Activated CD8-positive, alpha-beta T cell treated with anti-CD3 and anti-CD28 coated beads for 36 hours (primary cell): ENCODE results near the gene TNFRSF25. TPM values are rescaled to one million over a fixed set of nuclear protein-coding genes. Genes with fewer than 3 reads are reported as not detected.

Source experiments
- ATAC-seq: fragments of 200-7000 bp; cut with Tn5 transposase; one replicate; pipeline ENCODE4 v1.10.0; 2021; ENCODE audit warnings: mild to moderate bottlenecking, moderate library complexity
- CTCF ChIA-PET: fragments of 350-600 bp; sonication (Branson Sonifier 250); formaldehyde crosslinking; loops from one replicate; lab custom pipeline; 2021; ENCODE audit warnings: antibody characterized with exemption; lab: Charles Lee
- POLR2A ChIA-PET: fragments of 350-600 bp; sonication (Branson Sonifier 250); formaldehyde crosslinking; loops from one replicate; lab custom pipeline; 2021; ENCODE audit warnings: antibody characterized with exemption; lab: Charles Lee
- DNase-seq: peaks from one replicate; pipeline ENCODE4 v3.0.0-alpha.2; 2020
- H3K27ac Mint-ChIP-seq: one replicate; pipeline ENCODE4 v1.8.0; 2021; ENCODE audit warnings: mild to moderate bottlenecking, mixed read lengths
- H3K27me3 Mint-ChIP-seq: one replicate; pipeline ENCODE4 v1.8.0; 2021; ENCODE audit warnings: mixed read lengths
- H3K36me3 Mint-ChIP-seq: one replicate; pipeline ENCODE4 v1.8.0; 2021; ENCODE audit warnings: low read depth, mixed read lengths
- H3K4me1 Mint-ChIP-seq: one replicate; pipeline ENCODE4 v1.8.0; 2021; ENCODE audit warnings: low read depth, mixed read lengths
- H3K4me3 Mint-ChIP-seq: one replicate; pipeline ENCODE4 v1.8.0; 2021; ENCODE audit warnings: mild to moderate bottlenecking, moderate library complexity, mixed read lengths
- H3K9me3 Mint-ChIP-seq: one replicate; pipeline ENCODE4 v1.8.0; 2021; ENCODE audit warnings: mixed read lengths
- CTCF ChIP-seq: fragments of 200-600 bp; IDR thresholded peaks from one replicate; pipeline ENCODE4 v1.8.0; 2022; ENCODE audit warnings: antibody characterized with exemption, mild to moderate bottlenecking
- intact Hi-C: fragments of 100-400 bp; cut with micrococcal nuclease; formaldehyde crosslinking; loops from one replicate; pipeline ENCODE4 v1.10.0; 2022
- total RNA-seq, 2 experiments: library from RNA; stranded (reverse); gene quantifications; one replicate each; pipeline ENCODE4 v1.2.3, GENCODE V29; 2021

The TNFRSF25 gene
- total RNA-seq, 2 experiments from 2014 or later, result 55.8 to 57.8 TPM

DNA sequence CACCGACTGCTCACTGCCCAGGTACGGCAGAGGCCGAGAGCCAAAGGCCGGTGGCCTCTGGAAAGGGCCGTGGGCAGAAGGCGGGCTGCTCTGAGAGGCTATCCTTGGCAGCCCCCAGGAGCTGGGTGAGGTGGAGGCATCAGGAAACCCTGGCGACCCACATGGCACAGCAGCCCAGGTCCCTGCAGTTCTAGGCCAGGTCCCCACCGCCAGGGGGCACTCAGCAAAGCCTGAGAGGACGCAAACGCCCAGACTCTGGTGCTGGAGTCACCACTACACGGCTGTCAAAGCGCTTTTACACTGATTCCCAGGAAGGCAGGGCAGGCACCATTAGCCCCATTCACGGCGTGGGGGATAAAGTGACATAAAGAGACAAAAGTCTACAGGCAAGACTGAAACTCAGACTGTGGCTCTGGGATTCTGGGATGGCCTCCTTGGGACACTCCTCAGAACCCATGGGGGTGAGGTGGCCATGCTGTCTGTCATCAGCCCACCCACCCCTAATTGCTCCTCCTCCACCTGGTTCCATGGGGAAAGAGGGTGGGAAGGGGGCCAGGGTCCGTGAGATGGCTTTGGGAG lies 20.5 kb upstream of the TNFRSF25 start:
- CTCF ChIA-PET, result interaction anchor here (1.0 to 5.9 kb wide), 15 partner anchors 9 to 160 kb away, joined by 3 to 38 read pairs (median 4); partner anchors contain the start of gene TNFRSF25
- Mint-ChIP-seq H3K4me1 (peaks cover 15% of the 10 kb centered on the region), H3K27ac (no peak overlapping the region), H3K27me3 (peaks cover 18% of the 10 kb centered on the region), H3K36me3 (no peaks in the 10 kb centered on the region), H3K4me3 (no peak overlapping the region), H3K9me3 (no peaks in the 10 kb centered on the region)
- POLR2A ChIA-PET, result interaction anchor here (1.3 kb wide), 1 partner anchor 9 kb away, joined by 3 read pairs; no protein-coding TSS in a partner anchor
- DNase-seq (peak; percentile 94), ATAC-seq (peak; percentile 71)
- intact Hi-C loops, result no loop called here
- peak; percentile 87 for TF ChIP-seq CTCF

DNA sequence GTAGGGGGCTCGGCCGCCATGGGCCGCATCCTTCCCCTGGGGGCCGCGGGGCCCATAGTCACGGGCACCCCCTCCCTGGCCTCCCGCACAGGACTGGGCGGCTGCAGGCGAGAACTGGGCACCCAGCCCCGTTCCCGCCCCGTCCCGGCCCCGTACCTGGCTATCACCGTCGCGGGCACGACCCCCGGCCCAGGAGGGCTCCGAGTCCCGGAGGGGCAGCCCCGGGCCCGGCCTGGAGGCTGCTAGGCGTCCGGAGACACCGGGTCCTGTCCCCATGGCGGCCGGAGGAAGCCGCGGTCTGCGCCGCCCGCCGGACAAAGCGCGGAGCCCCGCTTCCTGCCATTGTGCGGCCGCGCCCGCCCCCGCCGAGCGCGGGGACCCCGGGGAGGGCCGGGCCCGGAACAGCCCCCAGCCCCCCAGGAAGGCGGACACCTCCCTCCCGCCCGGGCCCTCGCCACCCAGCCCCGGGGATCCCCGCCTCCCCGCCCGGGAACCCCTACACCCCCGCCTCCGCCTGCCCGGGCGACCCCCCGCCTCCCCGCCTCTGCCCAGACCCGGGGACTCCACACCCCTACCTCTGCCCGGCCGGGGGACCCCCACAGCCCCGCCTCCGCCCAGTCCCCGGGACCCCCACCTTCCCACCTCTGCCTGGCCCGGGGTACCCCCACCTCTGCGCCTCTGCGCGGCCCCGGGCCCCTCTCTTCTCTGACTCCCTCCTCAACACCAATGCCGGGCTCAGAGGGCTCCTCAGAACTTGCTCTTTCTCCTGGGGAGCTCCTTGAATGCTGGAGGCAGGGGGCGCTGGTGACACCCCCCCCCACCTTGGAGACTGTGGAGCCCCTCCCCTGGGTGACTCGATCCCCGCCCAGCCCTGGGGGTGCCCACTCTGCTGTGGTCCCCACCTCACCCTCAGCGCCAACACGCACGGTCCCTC lies 19.5 kb upstream of the TNFRSF25 start:
- Mint-ChIP-seq H3K4me3 (no peak overlapping the region), H3K4me1 (peaks cover 10% of the 10 kb centered on the region), H3K36me3 (no peaks in the 10 kb centered on the region), H3K9me3 (no peaks in the 10 kb centered on the region), H3K27ac (no peak overlapping the region), H3K27me3 (peaks cover 18% of the 10 kb centered on the region)
- TF ChIP-seq CTCF, result no peak
- intact Hi-C loops, result no loop called here
- no peak for DNase-seq
- POLR2A ChIA-PET, result interaction anchor here (0.7 to 1.3 kb wide), 2 partner anchors 8 to 64 kb away, joined by 3 read pairs; no protein-coding TSS in a partner anchor
- CTCF ChIA-PET, result interaction anchor here (1.0 to 5.9 kb wide), 15 partner anchors 8 to 161 kb away, joined by 3 to 38 read pairs (median 4); partner anchors contain the start of gene TNFRSF25
- ATAC-seq, result no peak

- Mint-ChIP-seq H3K27me3 (peaks cover 18% of the 10 kb centered on the region), H3K36me3 (no peaks in the 10 kb centered on the region), H3K4me3 (no peak overlapping the region), H3K9me3 (no peaks in the 10 kb centered on the region), H3K27ac (no peak overlapping the region), H3K4me1 (peaks cover 10% of the 10 kb centered on the region)
- ChIA-PET POLR2A (interaction anchor here (0.7 kb wide), 1 partner anchor 64 kb away, joined by 3 read pairs; no protein-coding TSS in a partner anchor), CTCF (interaction anchor here (1.4 kb wide), 1 partner anchor 62 kb away, joined by 3 read pairs; no protein-coding TSS in a partner anchor)
- intact Hi-C loops, result no loop called here
- ATAC-seq (no peak), DNase-seq (no peak)
- TF ChIP-seq CTCF, result no peak
Measured at GRCh38 chr1:6484826-6485167, 18.8 kb upstream of the TNFRSF25 start.

GRCh38 chr1:6483761-6484117 lies 17.8 kb upstream of the TNFRSF25 start:
- Mint-ChIP-seq H3K27me3 (peaks cover 18% of the 10 kb centered on the region), H3K4me3 (no peak overlapping the region), H3K36me3 (no peaks in the 10 kb centered on the region), H3K4me1 (peaks cover 10% of the 10 kb centered on the region), H3K9me3 (no peaks in the 10 kb centered on the region), H3K27ac (no peak overlapping the region)
- ChIA-PET CTCF (interaction anchor here (1.2 to 1.4 kb wide), 2 partner anchors 29 to 35 kb away, joined by 3 to 4 read pairs; no protein-coding TSS in a partner anchor), POLR2A (no interaction called here)
- no peak for TF ChIP-seq CTCF
- intact Hi-C loops, result no loop called here
- no peak for DNase-seq
- no peak for ATAC-seq
